Kidney glomerular epithelial cell (primary cell): Measurements from ENCODE around the gene DDX55.
"Not testable (repeated sequence)": the region's sequence is repeated elsewhere in the genome, so short reads cannot be mapped to it uniquely, and the experiment has no call there.

ENCODE experiments used
- DNase-seq: peaks from one replicate; lab custom pipeline; 2025; lab: John Stamatoyannopoulos, UW

The DDX55 gene, protein sequence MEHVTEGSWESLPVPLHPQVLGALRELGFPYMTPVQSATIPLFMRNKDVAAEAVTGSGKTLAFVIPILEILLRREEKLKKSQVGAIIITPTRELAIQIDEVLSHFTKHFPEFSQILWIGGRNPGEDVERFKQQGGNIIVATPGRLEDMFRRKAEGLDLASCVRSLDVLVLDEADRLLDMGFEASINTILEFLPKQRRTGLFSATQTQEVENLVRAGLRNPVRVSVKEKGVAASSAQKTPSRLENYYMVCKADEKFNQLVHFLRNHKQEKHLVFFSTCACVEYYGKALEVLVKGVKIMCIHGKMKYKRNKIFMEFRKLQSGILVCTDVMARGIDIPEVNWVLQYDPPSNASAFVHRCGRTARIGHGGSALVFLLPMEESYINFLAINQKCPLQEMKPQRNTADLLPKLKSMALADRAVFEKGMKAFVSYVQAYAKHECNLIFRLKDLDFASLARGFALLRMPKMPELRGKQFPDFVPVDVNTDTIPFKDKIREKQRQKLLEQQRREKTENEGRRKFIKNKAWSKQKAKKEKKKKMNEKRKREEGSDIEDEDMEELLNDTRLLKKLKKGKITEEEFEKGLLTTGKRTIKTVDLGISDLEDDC

DNA sequence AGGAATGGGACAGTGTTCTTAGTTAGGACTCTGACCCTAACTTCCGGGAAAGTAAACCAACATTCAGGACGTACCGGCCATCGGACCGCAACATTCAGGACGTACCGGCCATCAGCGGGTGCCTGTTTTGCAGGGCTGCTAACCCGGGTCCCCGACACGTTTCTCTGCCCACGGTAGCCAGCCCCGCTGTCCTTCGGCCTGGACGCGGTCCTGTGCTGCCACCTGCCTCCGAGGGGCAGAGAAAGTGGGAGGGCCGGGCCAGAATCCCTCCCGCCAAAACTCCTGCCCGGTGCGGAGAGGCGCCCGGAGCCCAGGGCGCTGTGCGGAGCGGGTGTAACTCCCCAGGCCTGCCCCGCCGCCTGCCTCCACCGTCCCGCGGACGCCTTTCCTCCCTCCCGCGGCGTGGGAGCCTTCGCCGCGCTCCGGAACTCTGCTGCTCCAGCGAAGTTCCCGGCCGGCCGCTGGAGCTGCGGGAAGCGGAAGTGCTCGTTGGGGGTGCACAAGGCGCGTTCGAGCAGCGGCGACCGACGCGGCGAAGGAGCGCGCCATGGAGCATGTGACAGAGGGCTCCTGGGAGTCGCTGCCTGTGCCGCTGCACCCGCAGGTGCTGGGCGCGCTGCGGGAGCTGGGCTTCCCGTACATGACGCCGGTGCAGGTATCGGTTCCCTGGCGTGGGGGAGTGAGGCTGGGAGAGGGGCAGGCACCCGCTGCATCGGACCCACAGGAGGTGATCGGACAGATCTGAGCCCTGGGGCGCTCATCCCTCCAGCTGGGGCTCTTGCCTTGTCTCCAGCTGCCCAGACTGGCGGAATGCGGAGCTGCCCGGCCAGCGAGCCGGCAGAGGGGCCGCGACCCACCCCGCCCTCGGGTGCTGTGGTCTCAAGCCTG is at the start of gene DDX55:
Gene DDX55, plus strand, starts transcription at position 498 of the 888 bp plus-strand sequence. Its CDS starts 50 bp downstream, at position 548.
- peak; percentile 44 for DNase-seq

DNA sequence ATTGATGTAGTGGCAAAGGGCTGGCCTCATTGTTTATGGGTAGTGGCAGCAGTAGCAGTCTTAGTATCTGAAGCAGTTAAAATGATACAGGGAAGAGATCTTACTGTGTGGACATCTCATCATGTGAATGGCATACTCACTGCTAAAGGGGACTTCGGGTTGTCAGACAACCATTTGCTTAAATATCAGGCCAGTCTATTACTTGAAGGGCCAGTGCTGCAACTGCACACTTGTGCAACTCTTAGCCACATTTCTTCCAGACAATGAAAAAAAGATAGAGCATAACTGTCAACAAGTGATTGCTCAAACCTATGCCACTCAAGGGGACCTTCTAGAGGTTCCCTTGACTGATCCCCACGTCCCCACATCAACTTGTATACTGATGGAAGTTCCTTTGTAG is 47.8 kb upstream of the DDX55 start:
- DNase-seq = not testable (repeated sequence)

DNA sequence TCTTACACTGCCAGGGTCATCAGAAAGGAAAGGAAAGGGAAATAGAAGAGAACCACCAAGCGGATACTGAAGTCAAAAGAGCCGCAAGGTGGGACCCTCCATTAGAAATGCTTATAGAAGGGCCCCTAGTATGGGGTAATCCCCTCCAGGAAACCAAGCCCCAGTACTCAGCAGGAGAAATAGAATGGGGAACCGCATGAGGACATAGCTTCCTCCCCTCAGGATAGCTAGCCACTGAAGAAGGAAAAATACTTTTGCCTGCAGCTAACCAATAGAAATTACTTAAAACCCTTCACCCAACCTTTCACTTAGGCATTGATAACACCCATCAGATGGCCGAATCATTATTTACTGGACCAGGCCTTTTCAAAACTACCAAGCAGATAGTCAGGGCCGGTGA is 47.1 kb upstream of the DDX55 start:
- DNase-seq = not testable (repeated sequence)

DNA sequence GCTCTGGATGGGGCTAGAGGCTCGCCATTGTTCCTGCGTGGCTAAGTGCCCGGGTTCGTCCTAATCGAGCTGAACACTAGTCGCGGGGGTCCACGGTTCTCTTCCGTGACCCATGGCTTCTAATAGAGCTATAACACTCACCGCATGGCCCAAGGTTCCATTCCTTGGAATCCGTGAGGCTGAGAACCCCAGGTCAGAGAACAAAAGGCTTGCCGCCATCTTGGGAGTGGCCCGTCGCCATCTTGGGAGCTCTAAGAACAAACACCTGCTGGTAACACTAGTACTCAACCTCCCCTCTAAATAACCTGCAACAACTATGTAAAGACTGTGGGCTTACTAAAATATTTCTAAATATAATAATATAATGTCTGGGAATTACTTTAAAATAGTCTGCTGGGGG is 43.4 kb upstream of the DDX55 start:
- not testable (repeated sequence) for DNase-seq

DNA sequence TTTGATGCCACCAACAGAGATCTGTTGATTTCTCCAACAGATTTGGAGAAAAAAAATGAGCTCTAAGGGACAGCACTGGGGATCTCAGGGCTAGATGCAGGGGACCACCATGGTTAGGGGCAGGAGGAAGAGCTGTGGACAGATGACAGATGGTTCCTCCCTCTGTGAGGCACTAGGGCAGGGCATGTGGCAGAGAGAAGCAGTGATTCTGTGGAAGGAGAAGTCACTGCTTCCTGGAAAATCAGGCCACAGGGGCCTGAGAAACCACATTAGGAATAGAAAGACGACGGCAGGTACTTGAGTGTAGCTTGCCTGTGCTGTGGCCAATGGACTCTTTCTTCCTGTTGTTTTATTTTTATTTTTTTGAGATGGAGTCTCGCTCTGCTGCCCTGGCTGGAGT is 42.4 kb upstream of the DDX55 start:
- DNase-seq = no peak

DNA sequence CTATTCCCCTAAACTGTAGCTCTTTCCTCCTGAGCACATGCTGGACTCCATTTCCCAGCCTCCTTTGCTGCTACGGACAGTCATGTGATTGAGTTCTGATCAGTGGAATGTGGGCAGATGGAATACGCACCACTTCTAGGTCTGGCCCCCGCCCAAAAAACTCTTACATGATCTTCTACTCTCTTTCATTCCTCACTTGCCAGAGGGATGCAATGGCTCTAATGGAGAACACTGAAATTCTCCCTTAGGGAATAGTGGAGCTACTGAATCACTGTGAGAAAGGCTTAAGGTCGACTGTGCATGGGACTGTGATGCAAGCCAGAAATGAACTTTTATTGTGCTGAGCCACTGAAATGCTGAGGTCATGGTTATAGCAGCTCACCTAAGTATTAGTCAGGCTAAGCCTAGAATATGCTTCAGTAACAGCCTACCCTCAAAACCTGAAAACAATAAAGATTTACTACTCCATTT is 30.5 kb upstream of the DDX55 start:
- no peak for DNase-seq

DNA sequence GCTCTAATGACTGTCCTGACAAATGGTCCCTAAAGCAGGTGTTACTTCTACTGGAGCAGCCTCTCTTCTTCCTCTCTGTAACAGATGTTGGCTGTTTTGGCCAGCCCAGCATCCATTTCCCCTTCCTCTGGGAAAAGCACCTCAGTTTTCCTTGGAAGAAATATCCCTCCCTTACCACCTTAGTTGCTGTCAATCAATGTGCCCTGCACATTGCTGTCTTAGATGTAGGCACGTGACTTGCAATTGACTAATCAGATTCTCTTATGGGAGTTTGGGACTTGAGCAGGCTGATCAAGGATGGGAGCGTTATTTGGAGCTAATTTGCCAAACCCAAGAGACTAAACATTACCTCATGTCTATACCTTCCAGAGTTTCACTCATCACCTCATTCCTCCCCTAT is 29.5 kb upstream of the DDX55 start:
- no peak for DNase-seq

DNA sequence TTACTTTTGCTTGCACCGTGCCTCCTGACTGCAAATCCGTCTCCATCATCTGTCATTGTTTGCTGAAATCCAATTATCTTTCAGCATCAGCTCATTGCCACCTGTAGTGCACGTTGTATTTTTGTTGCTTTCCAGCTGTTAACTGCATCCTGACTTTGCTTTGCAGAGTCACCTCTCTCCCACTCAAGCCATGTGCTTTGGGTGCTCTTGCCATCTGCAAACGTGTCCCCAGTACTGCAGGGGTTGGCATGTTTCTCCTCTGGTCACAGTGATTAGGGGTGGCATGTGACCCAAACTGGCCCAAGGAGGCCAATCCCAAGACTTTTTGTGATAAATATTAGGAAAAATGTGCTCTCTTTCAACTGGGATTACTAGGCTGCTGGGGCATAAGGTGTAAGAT is 28.0 kb upstream of the DDX55 start:
- DNase-seq = no peak

DNA sequence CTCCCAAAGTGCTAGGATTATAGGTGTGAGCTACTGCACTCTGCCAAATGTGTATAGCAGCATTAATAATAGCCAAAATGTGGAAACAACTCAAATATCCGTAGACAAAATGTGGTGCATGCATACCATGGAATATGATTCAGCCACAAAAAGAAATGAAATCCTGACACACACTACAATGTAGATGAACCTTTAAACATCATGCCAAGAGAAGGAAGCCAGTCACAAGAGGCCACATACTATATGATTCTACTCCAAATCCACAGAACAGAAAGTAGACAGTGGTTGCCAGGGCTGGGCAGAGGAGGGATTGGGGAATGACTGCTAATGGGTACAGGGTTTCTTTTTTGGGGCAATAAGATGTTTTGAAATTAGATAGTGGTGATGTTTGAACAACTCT is 25.3 kb upstream of the DDX55 start:
- no peak for DNase-seq

DNA sequence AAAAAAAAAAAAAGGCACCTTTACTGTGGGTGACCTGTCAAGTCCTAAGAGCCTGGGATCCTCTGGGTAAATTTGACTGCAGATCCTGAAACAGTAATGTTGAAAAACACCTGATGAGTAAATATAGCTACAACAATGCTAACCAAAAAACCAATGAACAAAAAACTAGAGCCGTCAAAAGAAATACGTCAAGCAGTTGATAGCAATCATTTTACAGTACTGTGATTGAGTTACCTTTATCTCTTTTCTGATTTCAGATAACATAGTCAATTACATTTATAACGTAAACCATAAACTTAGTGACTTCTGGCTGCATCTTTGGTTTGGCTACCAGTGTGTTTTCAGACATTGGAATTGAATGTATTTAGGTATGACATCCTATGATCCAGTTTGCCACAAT is 23.7 kb upstream of the DDX55 start:
- no peak for DNase-seq

DNA sequence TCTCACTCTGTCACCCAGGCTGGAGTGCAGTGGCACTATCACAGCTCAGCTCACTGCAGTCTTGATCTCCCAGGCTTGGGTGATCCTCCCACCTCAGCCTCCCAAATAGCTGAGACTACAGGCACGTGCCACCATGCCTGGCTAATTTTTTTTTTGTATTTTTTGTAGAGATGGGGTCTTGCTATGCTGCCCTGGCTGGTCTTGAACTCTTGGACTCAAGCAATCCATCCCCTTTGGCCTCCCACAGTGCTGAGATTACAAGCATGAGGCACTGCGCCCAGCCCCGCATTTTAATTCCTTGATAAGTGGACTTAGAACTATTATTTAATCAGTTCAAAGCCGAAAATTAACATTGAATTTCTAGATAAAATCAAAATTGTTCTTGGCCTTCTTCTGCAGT is 23.1 kb upstream of the DDX55 start:
- not testable (repeated sequence) for DNase-seq

DNA sequence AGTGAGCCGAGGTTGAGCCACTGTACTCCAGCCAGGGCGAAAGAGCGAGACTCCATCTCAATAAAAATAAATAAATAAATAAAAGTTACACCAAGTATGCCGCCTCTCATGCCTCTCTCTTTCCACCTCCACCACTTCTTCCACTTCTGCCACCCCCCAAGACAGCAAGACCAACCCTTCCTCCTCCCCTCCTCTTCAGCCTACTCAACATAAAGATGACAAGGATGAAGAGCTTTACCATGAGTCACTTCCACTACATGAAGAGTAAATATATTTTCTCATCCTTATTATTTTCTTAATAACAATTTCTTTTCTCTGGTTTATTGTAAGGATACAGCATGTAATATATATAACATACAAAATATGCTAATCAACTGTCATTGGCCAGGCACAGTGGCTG is 21.1 kb upstream of the DDX55 start:
- no peak for DNase-seq

DNA sequence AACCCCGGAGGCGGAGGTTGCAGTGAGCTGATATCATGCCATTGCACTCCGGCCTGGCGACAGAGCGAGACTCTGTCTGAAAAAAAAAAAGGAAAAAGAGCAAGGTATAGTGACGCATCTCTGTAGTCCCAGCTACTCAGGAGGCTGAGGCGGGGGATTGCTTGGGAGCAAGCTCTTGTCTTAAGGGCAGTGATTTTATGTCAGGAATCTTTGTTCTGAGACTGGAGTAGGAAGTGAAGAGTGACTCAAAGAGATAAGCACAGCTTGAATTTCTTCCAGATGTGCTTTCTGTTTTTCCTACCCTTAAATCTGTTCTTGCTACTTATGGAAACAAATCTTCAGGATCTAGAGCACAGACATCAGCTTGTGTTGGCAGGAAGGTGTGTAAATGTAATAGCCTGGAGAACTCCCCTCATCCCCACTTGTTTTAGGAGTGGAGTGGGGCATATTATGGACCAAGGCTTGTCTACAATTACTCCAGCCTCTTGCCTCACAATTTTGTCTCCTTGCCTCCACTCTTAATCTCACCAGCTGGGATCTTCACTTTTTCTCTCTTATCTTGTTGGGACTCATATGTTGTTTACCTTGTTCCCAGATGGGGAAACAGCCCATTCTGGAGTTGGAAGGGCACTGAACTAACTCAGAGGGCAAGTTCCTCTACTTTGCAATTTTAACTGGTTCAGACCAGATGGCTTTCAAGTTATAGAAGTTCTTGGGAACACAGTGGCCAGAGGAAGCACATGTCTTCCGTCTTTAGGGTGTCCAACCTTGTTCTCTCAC is 10.0 kb upstream of the DDX55 start:
- DNase-seq = no peak

DNA sequence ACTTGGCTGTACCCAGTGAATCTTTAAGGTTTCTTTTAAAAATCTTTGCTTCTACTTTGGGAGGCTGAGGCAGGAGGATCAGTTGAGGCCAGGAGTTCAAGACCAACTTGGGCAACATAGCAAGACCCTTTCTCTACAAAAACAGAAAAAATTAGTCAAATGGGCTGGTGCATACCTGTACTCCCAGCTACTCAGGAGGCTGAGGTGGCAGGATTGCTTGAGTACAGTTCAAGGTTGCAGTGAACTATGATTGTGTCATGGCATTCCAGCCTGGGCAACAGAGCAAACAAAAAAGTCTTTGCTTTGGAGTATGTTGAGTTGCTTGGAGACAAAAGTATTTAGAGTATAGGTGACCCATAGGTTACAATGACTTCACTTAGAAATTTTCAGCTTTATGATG is 6.2 kb upstream of the DDX55 start:
- DNase-seq = peak; percentile 20

DNA sequence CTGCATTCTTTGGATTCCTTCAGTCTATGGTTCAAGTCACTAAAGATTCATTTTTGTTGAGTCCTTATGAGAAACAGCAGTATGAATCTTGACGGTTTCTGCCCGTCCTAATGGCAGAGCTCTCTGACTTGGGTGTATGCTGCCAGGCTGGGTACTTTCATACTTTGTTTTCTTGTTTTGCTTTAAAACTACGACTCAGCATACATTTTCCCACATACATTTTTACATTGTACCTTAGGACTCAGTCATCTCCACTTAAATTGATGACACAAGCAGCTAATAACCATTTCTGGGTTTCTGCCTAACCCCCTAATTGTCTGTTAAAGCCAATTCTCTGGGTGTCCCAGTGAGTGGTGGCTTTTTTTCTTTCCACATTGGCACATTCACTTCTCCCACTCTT is 4.8 kb upstream of the DDX55 start:
- no peak for DNase-seq

DNA sequence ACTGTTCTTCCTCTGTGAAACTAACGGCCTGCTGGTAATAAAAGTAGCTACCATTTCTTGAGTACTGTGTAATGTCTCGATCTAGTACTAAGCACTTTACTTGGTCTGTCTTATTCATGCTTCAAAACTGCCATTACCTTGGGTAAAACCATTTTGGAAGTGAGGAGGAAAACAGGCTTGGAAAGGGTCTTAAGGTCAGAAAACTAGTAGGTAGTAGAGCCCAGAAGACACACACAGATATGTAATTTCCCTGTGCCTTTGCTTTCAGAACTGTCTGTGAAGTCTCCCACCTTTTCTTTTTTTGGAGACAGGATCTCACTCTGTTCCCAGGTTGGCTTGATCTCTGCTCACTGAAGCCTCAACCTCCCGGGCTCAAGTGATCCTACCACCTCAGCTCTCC is 3.4 kb upstream of the DDX55 start:
- no peak for DNase-seq

DNA sequence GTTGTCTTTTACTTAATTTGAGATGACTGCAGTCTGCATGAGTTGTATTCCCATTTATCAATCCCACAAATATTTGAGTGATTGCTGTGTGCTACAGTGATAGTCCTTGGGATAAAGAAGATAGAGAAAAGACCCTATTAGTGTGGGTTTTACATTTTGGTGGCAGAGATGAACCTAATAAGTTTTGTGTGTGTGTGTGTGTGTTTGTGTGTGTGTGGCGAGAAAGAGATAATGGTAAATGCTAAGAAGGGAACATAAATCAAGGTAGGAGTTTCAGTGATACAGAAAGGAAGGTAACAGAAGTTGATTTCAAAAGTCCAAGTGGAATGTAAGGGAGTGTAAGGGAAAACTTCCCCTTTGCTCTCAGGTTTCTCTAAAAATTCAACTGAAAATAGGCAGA is 2.6 kb upstream of the DDX55 start:
- DNase-seq = no peak

DNA sequence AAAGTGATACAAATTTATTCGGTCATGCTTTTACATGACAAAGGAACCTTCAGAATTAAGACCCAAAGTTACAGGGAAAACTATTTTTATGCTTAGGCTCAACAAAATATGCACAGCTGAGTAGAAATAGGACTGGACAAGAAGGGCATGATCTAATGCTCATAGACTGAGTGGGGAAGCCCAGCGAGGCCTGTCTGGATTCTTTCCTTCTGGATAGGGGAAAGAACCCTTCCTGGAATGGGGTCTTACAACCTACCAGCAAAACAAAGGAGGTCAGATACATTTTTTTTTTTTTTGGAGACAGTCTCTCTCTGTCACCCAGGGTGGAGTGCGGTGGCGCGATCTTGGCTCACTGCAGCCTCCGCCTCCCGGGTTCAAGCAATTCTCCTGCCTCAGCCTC is 2.2 kb upstream of the DDX55 start:
- no peak for DNase-seq

DNA sequence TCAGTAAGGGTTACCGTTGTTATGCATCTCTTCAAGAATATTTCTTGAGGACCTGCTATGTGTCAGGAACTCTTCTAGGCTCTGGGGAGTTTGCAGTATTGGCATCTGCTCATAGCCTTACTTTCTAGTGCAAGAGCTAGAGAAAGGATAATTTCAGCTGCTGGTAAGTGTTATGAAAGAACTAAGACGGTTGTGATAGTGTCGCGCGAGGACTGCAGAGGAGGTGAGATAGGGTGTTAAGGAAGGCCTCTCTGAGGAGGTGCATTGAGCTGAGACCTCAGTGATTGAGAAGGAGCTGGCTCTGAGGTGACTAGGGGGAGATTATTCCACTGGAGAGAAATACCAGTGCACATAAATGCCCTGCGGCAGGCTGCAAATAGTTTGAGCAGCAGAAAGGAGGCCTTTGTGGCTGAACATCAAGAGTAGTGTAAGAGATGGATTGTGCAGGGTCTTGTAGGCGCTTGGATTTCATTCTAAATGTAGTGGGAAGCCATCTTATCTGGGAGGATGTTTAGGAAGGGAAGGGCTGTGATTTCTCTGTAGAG is 824 bp downstream of the DDX55 start:
- no peak for DNase-seq

DNA sequence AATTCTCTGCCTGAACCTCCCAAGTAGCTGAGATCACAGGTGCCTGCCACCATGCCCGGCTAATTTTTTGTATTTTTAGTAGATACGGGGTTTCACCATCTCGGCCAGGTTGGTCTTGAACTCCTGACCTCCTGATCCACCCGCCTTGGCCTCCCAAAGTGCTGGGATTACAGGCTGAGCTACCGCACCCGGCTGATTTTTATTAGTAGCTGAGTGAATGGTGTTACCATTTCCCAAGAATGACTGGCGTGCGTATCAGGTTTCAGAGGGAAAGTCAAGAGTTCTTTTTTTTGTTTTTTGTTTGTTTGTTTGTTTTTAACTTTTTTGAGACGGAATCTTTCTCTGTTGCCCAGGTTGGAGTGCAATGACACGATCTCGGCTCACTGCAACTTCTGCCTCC is 1.6 kb downstream of the DDX55 start:
- DNase-seq = not testable (repeated sequence)

DNA sequence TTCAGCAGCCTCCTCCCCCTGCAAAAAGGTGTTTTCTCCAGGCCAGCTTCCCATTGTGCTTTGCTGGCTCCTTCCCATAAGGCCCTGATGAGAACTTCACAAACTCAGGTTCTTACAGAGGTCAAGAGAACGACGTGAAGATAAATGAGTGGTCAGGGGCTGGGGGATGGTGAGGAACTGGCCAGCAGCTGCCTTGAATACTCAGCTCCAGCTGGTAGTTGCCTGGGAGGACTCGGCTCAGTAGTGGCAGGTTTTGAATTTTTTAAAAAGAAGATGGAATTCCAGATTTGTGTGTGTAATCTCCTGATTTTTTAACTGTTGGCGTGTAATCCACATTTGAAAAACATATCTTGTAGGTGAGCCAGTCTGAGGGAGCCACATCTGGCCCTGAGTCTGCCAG is 5.9 kb downstream of the DDX55 start:
- DNase-seq = no peak

DNA sequence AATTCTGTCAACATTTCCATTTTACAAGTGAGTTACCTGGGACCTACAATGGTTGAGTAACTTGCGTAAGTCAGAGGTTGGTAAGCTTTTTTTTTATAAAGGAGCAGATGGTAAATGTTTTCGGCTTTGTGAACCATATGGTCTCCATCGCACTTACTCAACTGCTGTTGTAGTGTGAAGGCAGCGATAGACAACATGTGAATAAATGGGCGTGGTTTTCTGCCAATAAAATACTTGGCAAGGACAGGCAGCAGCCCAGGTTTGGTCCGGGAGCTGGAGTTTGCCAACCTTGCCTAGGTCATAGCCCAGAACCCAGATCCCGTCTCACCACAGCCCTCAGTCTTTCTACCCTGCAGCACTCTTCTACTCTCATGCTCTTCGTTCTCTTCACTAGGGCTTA is 6.3 kb downstream of the DDX55 start:
- DNase-seq = no peak
